Naive B cell (primary cell): ENCODE data around the gene VWA1. TPM values are rescaled to one million over a fixed set of nuclear protein-coding genes. Genes with fewer than 3 reads are reported as not detected.
"Not testable (repeated sequence)": the region's sequence is repeated elsewhere in the genome, so short reads cannot be mapped to it uniquely, and the experiment has no call there.

Experiments
- ATAC-seq, 2 donors: fragments of 150-1000 bp; cut with Tn5 transposase; 2 replicates each; pipeline ENCODE4 v1.10.0; 2021; ENCODE audit warnings: low read depth in 2 of 2, mild to moderate bottlenecking in 2 of 2, moderate library complexity in 2 of 2
- DNase-seq: peaks from one replicate; pipeline ENCODE4 v3.0.0; 2022
- H3K27ac Mint-ChIP-seq, 6 donors: one replicate each; pipeline ENCODE4 v1.8.0; 2020 to 2022; ENCODE audit warnings: mild to moderate bottlenecking in 6 of 6, mixed read lengths in 6 of 6, moderate library complexity in 5 of 6, inconsistent platforms in 2 of 6
- H3K27me3 Mint-ChIP-seq, 3 donors: one replicate each; pipeline ENCODE4 v1.8.0; 2021 to 2022; ENCODE audit warnings: mixed read lengths in 3 of 3, mild to moderate bottlenecking in 1 of 3
- H3K36me3 Mint-ChIP-seq, 2 donors: one replicate each; pipeline ENCODE4 v1.8.0; 2020 to 2022; ENCODE audit warnings: mixed read lengths in 2 of 2, inconsistent platforms in 1 of 2, mild to moderate bottlenecking in 1 of 2
- H3K4me1 Mint-ChIP-seq, 3 donors: one replicate each; pipeline ENCODE4 v1.8.0; 2020 to 2022; ENCODE audit warnings: mixed read lengths in 3 of 3, inconsistent platforms in 1 of 3, mild to moderate bottlenecking in 1 of 3, moderate library complexity in 1 of 3
- H3K4me3 Mint-ChIP-seq, 8 donors: one replicate each; pipeline ENCODE4 v1.8.0; 2020 to 2022; ENCODE audit warnings: mild to moderate bottlenecking in 8 of 8, mixed read lengths in 8 of 8, moderate library complexity in 8 of 8, inconsistent platforms in 2 of 8
- H3K9me3 Mint-ChIP-seq, 7 donors: one replicate each; pipeline ENCODE4 v1.8.0; 2020 to 2022; ENCODE audit warnings: mixed read lengths in 7 of 7, mild to moderate bottlenecking in 5 of 7, inconsistent platforms in 2 of 7, moderate library complexity in 1 of 7
- polyA plus RNA-seq, 6 donors: library from polyadenylated mRNA; unstranded; fragments of 300-500 nt; fragmentation: Illumina TruSeq; gene quantifications; one replicate each; pipeline ENCODE4 v1.2.3, GENCODE V29; 2021; ENCODE audit warnings: low read depth in 6 of 6

VWA1 gene
- polyA plus RNA-seq, 6 donors from 2014 or later: 0.41 TPM; not detected in 5

GRCh38 chr1:1399187-1399871, 36.2 kb upstream of the VWA1 start, which contains the start of gene CCNL2:
Gene CCNL2 (minus strand): TSS chr1:1399335. CDS start chr1:1399306, 29 bp downstream.
- H3K27ac Mint-ChIP-seq: peak within 1 kb of the TSS; percentile 82 to 97 (median 91)
- H3K36me3 Mint-ChIP-seq: peaks cover 8% of the 10 kb centered on the region in 2 donors
- H3K4me3 Mint-ChIP-seq: peak within 1 kb of the TSS; percentile 89 to 97 (median 93)
- no peaks in the 10 kb centered on the region for H3K9me3 Mint-ChIP-seq
- no peaks in the 10 kb centered on the region for H3K27me3 Mint-ChIP-seq
- H3K4me1 Mint-ChIP-seq: peaks cover 32 to 56% (median 34%) of the 10 kb centered on the region in 3 donors
- ATAC-seq: peak; percentile 94
- DNase-seq: peak; percentile 99

GRCh38 chr1:1399872-1400575, 35.5 kb upstream of the VWA1 start:
- H3K9me3 Mint-ChIP-seq: no peaks in the 10 kb centered on the region
- H3K4me3 Mint-ChIP-seq: peak overlapping the region; percentile 89 to 97 (median 93)
- peaks cover 7 to 8% of the 10 kb centered on the region in 2 donors for H3K36me3 Mint-ChIP-seq
- ATAC-seq (no peak), DNase-seq (no peak)
- H3K27me3 Mint-ChIP-seq: no peaks in the 10 kb centered on the region
- H3K27ac Mint-ChIP-seq: peak overlapping the region; percentile 42 to 97 (median 87)
- peaks cover 32 to 58% (median 34%) of the 10 kb centered on the region in 3 donors for H3K4me1 Mint-ChIP-seq

GRCh38 chr1:1400576-1401456, 34.7 kb upstream of the VWA1 start:
- H3K36me3 Mint-ChIP-seq: peaks cover 0 to under 1% of the 10 kb centered on the region in 2 donors
- H3K27me3 Mint-ChIP-seq: no peaks in the 10 kb centered on the region
- peak overlapping the region; percentile 89 to 97 (median 93) for H3K4me3 Mint-ChIP-seq

GRCh38 chr1:1401457-1402010, 34.0 kb upstream of the VWA1 start:
- no peak for DNase-seq
- Mint-ChIP-seq H3K4me1 (peaks cover 31 to 66% (median 33%) of the 10 kb centered on the region in 3 donors), H3K27me3 (no peaks in the 10 kb centered on the region), H3K27ac (peak overlapping the region in 2 of 6 donors; percentile 28 to 92), H3K4me3 (peak overlapping the region in 6 of 8 donors; percentile 32 to 97 (median 90)), H3K9me3 (no peaks in the 10 kb centered on the region), H3K36me3 (no peaks in the 10 kb centered on the region)
- no peak for ATAC-seq

More at GRCh38 chr1:1400576-1401456, 34.7 kb upstream of the VWA1 start:
- ATAC-seq (no peak), DNase-seq (no peak)
- Mint-ChIP-seq H3K9me3 (no peaks in the 10 kb centered on the region), H3K4me1 (peaks cover 28 to 58% (median 31%) of the 10 kb centered on the region in 3 donors), H3K27ac (peak overlapping the region in 3 of 6 donors; percentile 26 to 92 (median 77))

- peak overlapping the region in 6 of 8 donors; percentile 0 to 97 (median 56) for H3K4me3 Mint-ChIP-seq
- no peaks in the 10 kb centered on the region for H3K27me3 Mint-ChIP-seq
- peaks cover 31 to 65% (median 33%) of the 10 kb centered on the region in 3 donors for H3K4me1 Mint-ChIP-seq
- H3K36me3 Mint-ChIP-seq: no peaks in the 10 kb centered on the region
- ATAC-seq (no peak), DNase-seq (no peak)
- peak overlapping the region in 5 of 6 donors; percentile 19 to 82 (median 51) for H3K27ac Mint-ChIP-seq
- H3K9me3 Mint-ChIP-seq: no peaks in the 10 kb centered on the region
Observed at GRCh38 chr1:1402072-1402900, 33.2 kb upstream of the VWA1 start.

- H3K9me3 Mint-ChIP-seq, ATAC-seq, H3K36me3 Mint-ChIP-seq, H3K27me3 Mint-ChIP-seq, DNase-seq: not testable (repeated sequence)
- H3K27ac Mint-ChIP-seq: peak overlapping the region in 5 of 6 donors; percentile 10 to 77 (median 34)
- H3K4me1 Mint-ChIP-seq: peaks cover 30 to 61% (median 31%) of the 10 kb centered on the region in 3 donors
- H3K4me3 Mint-ChIP-seq: peak overlapping the region in 2 of 8 donors; percentile 90 to 97
Observed at GRCh38 chr1:1402901-1403392, 32.5 kb upstream of the VWA1 start.

- Mint-ChIP-seq H3K9me3 (no peaks in the 10 kb centered on the region), H3K36me3 (no peaks in the 10 kb centered on the region), H3K27ac (peak overlapping the region in 4 of 6 donors; percentile 3 to 77 (median 24)), H3K4me1 (peaks cover 27 to 63% (median 30%) of the 10 kb centered on the region in 3 donors), H3K27me3 (no peaks in the 10 kb centered on the region), H3K4me3 (peak overlapping the region in 4 of 8 donors; percentile 33 to 97 (median 56))
- DNase-seq (no peak), ATAC-seq (no peak)
Observed at GRCh38 chr1:1403653-1404052, 31.8 kb upstream of the VWA1 start.

- DNase-seq (no peak), ATAC-seq (no peak)
- no peaks in the 10 kb centered on the region for H3K36me3 Mint-ChIP-seq
- H3K27me3 Mint-ChIP-seq: no peaks in the 10 kb centered on the region
- H3K27ac Mint-ChIP-seq: peak overlapping the region; percentile 70 to 94 (median 92)
- H3K4me1 Mint-ChIP-seq: peaks cover 14 to 56% (median 19%) of the 10 kb centered on the region in 3 donors
- peak overlapping the region; percentile 91 to 98 (median 94) for H3K4me3 Mint-ChIP-seq
- H3K9me3 Mint-ChIP-seq: no peaks in the 10 kb centered on the region
Observed at GRCh38 chr1:1406101-1406820, 29.2 kb upstream of the VWA1 start.

GRCh38 chr1:1406821-1407635, 28.5 kb upstream of the VWA1 start, which contains the start of gene MRPL20:
Gene MRPL20 (minus strand): TSS chr1:1407293. CDS start chr1:1407217, 76 bp downstream.
- DNase-seq (peak; percentile 92), ATAC-seq (peak; percentile 95 to 96)
- Mint-ChIP-seq H3K27me3 (no peaks in the 10 kb centered on the region), H3K27ac (peak within 1 kb of the TSS; percentile 83 to 97 (median 92)), H3K9me3 (no peaks in the 10 kb centered on the region), H3K36me3 (no peaks in the 10 kb centered on the region), H3K4me1 (peaks cover 17 to 52% (median 22%) of the 10 kb centered on the region in 3 donors), H3K4me3 (peak within 1 kb of the TSS; percentile 91 to 98 (median 94))

- Mint-ChIP-seq H3K27ac (peak overlapping the region in 4 of 6 donors; percentile 90 to 95 (median 94)), H3K4me1 (peaks cover 13 to 45% (median 17%) of the 10 kb centered on the region in 3 donors), H3K36me3 (no peaks in the 10 kb centered on the region), H3K27me3 (no peaks in the 10 kb centered on the region), H3K4me3 (peak overlapping the region; percentile 83 to 98 (median 92)), H3K9me3 (peaks cover 0 to 2% (median 0%) of the 10 kb centered on the region in 7 donors)
- ATAC-seq (peak; percentile 38 to 44), DNase-seq (peak; percentile 46)
Observed at GRCh38 chr1:1407636-1408318, 27.7 kb upstream of the VWA1 start.
